Activated CD8-positive, alpha-beta memory T cell treated with anti-CD3 and anti-CD28 coated beads for 48 hours (primary cell): ENCODE measurements around the gene DNM1.

Experiments
- DNase-seq, 3 experiments: peaks; one replicate each; pipeline ENCODE4 v3.0.0-alpha.2; 2020; ENCODE audit warnings: low read depth in 2 of 3, low spot score in 2 of 3

The DNM1 gene

GRCh38 chr9:128204858-128205257, 1.7 kb downstream of the DNM1 start:
- no peak for DNase-seq

GRCh38 chr9:128205296-128205944, 2.2 kb downstream of the DNM1 start:
- no peak for DNase-seq

- no peak for DNase-seq
These were observed 3.3 kb downstream of the DNM1 start for GRCh38 chr9:128206484-128206883.

- no peak for DNase-seq
These were observed 4.0 kb downstream of the DNM1 start for GRCh38 chr9:128206916-128207910.

- no peak for DNase-seq
These were observed 5.2 kb downstream of the DNM1 start for GRCh38 chr9:128208386-128208785.

- no peak for DNase-seq
These were observed 5.9 kb downstream of the DNM1 start for GRCh38 chr9:128208946-128209669.

- DNase-seq: no peak
These were observed 8.2 kb downstream of the DNM1 start for GRCh38 chr9:128211186-128211980.

- DNase-seq: no peak
These were observed 8.8 kb downstream of the DNM1 start for GRCh38 chr9:128211981-128212281.

- no peak for DNase-seq
These were observed 10.7 kb downstream of the DNM1 start for GRCh38 chr9:128213746-128214497.

- no peak for DNase-seq
These were observed 11.7 kb downstream of the DNM1 start for GRCh38 chr9:128214571-128215490.

GRCh38 chr9:128215491-128216409, 12.6 kb downstream of the DNM1 start:
- DNase-seq: no peak

GRCh38 chr9:128216781-128217553, 13.8 kb downstream of the DNM1 start:
- DNase-seq: no peak

- no peak for DNase-seq
These were observed 15.0 kb downstream of the DNM1 start for GRCh38 chr9:128218172-128218517.

- DNase-seq: peak; percentile 74 to 89 (median 80)
These were observed 15.6 kb downstream of the DNM1 start for GRCh38 chr9:128218518-128219389.

GRCh38 chr9:128219831-128220230, 16.7 kb downstream of the DNM1 start:
- DNase-seq: no peak

GRCh38 chr9:128222026-128222425, 18.8 kb downstream of the DNM1 start:
- DNase-seq: no peak
